AG09309 (cell line): ENCODE data around the gene CHST2.
A peak's percentile ranks its signal among the peaks of the same experiment; 100 is the strongest.
"Not testable (repeated sequence)": the region's sequence is repeated elsewhere in the genome, so short reads cannot be mapped to it uniquely, and the experiment has no call there.

ENCODE experiments used
- DNase-seq: peaks from one replicate; pipeline ENCODE4 v3.0.0-alpha.2; 2010; ENCODE audit warnings: low read depth
- H3K4me3 ChIP-seq: 2 replicates; pipeline ENCODE4 v1.5.1; 2011; ENCODE audit warnings: mild to moderate bottlenecking, low read depth, low read length, moderate library complexity; ENCODE audit not compliant: control insufficient read depth
- CTCF ChIP-seq: IDR thresholded peaks from 2 replicates; pipeline ENCODE4 v1.5.1; 2011; ENCODE audit warnings: mild to moderate bottlenecking, low read depth, low read length, inconsistent platforms; ENCODE audit not compliant: insufficient read depth, control insufficient read depth; ENCODE audit errors: missing control alignments

The CHST2 gene

GRCh38 chr3:143119009-143119914 lies at the start of gene CHST2:
CHST2 (plus strand) TSS chr3:143119771; CDS start chr3:143120817, 1,046 bp downstream.
- TF ChIP-seq CTCF, result no peak
- peak within 1 kb of the TSS; percentile 79 for H3K4me3 ChIP-seq
- peak; percentile 23 for DNase-seq

- peak; percentile 90 for DNase-seq
- peak; percentile 27 for TF ChIP-seq CTCF
- no peak overlapping the region for H3K4me3 ChIP-seq
Observed at GRCh38 chr3:143070977-143071551, 48.5 kb upstream of the CHST2 start.

GRCh38 chr3:143071776-143072175 lies 47.8 kb upstream of the CHST2 start:
- DNase-seq, result no peak
- no peak for TF ChIP-seq CTCF
- H3K4me3 ChIP-seq, result no peak overlapping the region

- not testable (repeated sequence) for H3K4me3 ChIP-seq, DNase-seq
Observed at GRCh38 chr3:143072298-143073020, 47.1 kb upstream of the CHST2 start.

- not testable (repeated sequence) for H3K4me3 ChIP-seq, DNase-seq
Observed at GRCh38 chr3:143073541-143073940, 46.0 kb upstream of the CHST2 start.

- not testable (repeated sequence) for H3K4me3 ChIP-seq, DNase-seq
Observed at GRCh38 chr3:143073983-143074382, 45.6 kb upstream of the CHST2 start.

- DNase-seq, result peak; percentile 40
- TF ChIP-seq CTCF, result no peak
- no peak overlapping the region for H3K4me3 ChIP-seq
Observed at GRCh38 chr3:143078883-143079282, 40.7 kb upstream of the CHST2 start.

GRCh38 chr3:143080196-143080595 lies 39.4 kb upstream of the CHST2 start:
- no peak overlapping the region for H3K4me3 ChIP-seq
- DNase-seq, result no peak
- TF ChIP-seq CTCF, result no peak
